ENCODE data around the gene SNX13.
A peak's percentile ranks its signal among the peaks of the same experiment; 100 is the strongest.

Gene SNX13

GRCh38 chr7:17965603-17966002, 25.3 kb upstream of the SNX13 start:
- Mint-ChIP-seq H3K36me3 (ENCODE audit: insufficient read depth) (no peaks in the 10 kb centered on the region), H3K9me3 (no peaks in the 10 kb centered on the region), H3K27ac (ENCODE audit: low read depth) (no peak overlapping the region), H3K4me1 (no peaks in the 10 kb centered on the region), H3K4me3 (no peak overlapping the region), H3K27me3 (no peaks in the 10 kb centered on the region)
- no peak for DNase-seq (ENCODE audit: low spot score in 2 of 2)
- no peak for ATAC-seq (replicated peaks; ENCODE audit: extremely low read depth, poor library complexity, severe bottlenecking)

- peaks cover 6% of the 10 kb centered on the region for H3K27me3 Mint-ChIP-seq
- no peak for DNase-seq (ENCODE audit: low spot score in 2 of 2)
- H3K9me3 Mint-ChIP-seq = no peaks in the 10 kb centered on the region
Observed at GRCh38 chr7:17963281-17963680, 23.0 kb upstream of the SNX13 start.

GRCh38 chr7:17962652-17963051, 22.4 kb upstream of the SNX13 start:
- DNase-seq (ENCODE audit: low spot score in 2 of 2) (no peak), ATAC-seq (replicated peaks; ENCODE audit: extremely low read depth, poor library complexity, severe bottlenecking) (no peak)
- peaks cover 13% of the 10 kb centered on the region for H3K27me3 Mint-ChIP-seq
- H3K9me3 Mint-ChIP-seq = no peaks in the 10 kb centered on the region
- H3K36me3 Mint-ChIP-seq (ENCODE audit: insufficient read depth) = no peaks in the 10 kb centered on the region
- H3K4me1 Mint-ChIP-seq = no peaks in the 10 kb centered on the region
- no peak overlapping the region for H3K27ac Mint-ChIP-seq (ENCODE audit: low read depth)
- H3K4me3 Mint-ChIP-seq = no peak overlapping the region

More at GRCh38 chr7:17963281-17963680, 23.0 kb upstream of the SNX13 start:
- Mint-ChIP-seq H3K36me3 (ENCODE audit: insufficient read depth) (no peaks in the 10 kb centered on the region), H3K4me1 (no peaks in the 10 kb centered on the region), H3K4me3 (no peak overlapping the region), H3K27ac (ENCODE audit: low read depth) (no peak overlapping the region)
- ATAC-seq (replicated peaks; ENCODE audit: extremely low read depth, poor library complexity, severe bottlenecking) = no peak

GRCh38 chr7:17957871-17958270, 17.6 kb upstream of the SNX13 start:
- Mint-ChIP-seq H3K27ac (ENCODE audit: low read depth) (no peak overlapping the region), H3K4me3 (no peak overlapping the region), H3K27me3 (peaks cover 13% of the 10 kb centered on the region), H3K9me3 (no peaks in the 10 kb centered on the region), H3K4me1 (no peaks in the 10 kb centered on the region), H3K36me3 (ENCODE audit: insufficient read depth) (no peaks in the 10 kb centered on the region)
- ATAC-seq (replicated peaks; ENCODE audit: extremely low read depth, poor library complexity, severe bottlenecking) = no peak
- no peak for DNase-seq (ENCODE audit: low spot score in 2 of 2)

GRCh38 chr7:17952387-17952786, 12.1 kb upstream of the SNX13 start:
- Mint-ChIP-seq H3K27ac (ENCODE audit: low read depth) (peak overlapping the region; percentile 20), H3K36me3 (ENCODE audit: insufficient read depth) (no peaks in the 10 kb centered on the region), H3K9me3 (no peaks in the 10 kb centered on the region), H3K4me1 (peaks cover 13% of the 10 kb centered on the region), H3K27me3 (no peaks in the 10 kb centered on the region), H3K4me3 (peak overlapping the region; percentile 62)
- ATAC-seq (replicated peaks; ENCODE audit: extremely low read depth, poor library complexity, severe bottlenecking) (peak; percentile 52), DNase-seq (ENCODE audit: low spot score in 2 of 2) (no peak)

- no peak for ATAC-seq (replicated peaks; ENCODE audit: extremely low read depth, poor library complexity, severe bottlenecking)
- Mint-ChIP-seq H3K27ac (ENCODE audit: low read depth) (no peak overlapping the region), H3K27me3 (no peaks in the 10 kb centered on the region), H3K4me1 (peaks cover 16% of the 10 kb centered on the region), H3K9me3 (no peaks in the 10 kb centered on the region), H3K4me3 (peak overlapping the region; percentile 62), H3K36me3 (ENCODE audit: insufficient read depth) (no peaks in the 10 kb centered on the region)
- no peak for DNase-seq (ENCODE audit: low spot score in 2 of 2)
Observed at GRCh38 chr7:17951742-17952254, 11.5 kb upstream of the SNX13 start.

- Mint-ChIP-seq H3K36me3 (ENCODE audit: insufficient read depth) (no peaks in the 10 kb centered on the region), H3K27me3 (no peaks in the 10 kb centered on the region), H3K9me3 (no peaks in the 10 kb centered on the region), H3K4me3 (no peak overlapping the region), H3K27ac (ENCODE audit: low read depth) (no peak overlapping the region), H3K4me1 (peaks cover 16% of the 10 kb centered on the region)
- ATAC-seq (replicated peaks; ENCODE audit: extremely low read depth, poor library complexity, severe bottlenecking) (no peak), DNase-seq (ENCODE audit: low spot score in 2 of 2) (no peak)
Observed at GRCh38 chr7:17948526-17949238, 8.4 kb upstream of the SNX13 start.

GRCh38 chr7:17947620-17948019, 7.3 kb upstream of the SNX13 start:
- ATAC-seq (replicated peaks; ENCODE audit: extremely low read depth, poor library complexity, severe bottlenecking) = no peak
- no peak for DNase-seq (ENCODE audit: low spot score in 2 of 2)
- no peaks in the 10 kb centered on the region for H3K9me3 Mint-ChIP-seq
- peaks cover 15% of the 10 kb centered on the region for H3K4me1 Mint-ChIP-seq
- H3K36me3 Mint-ChIP-seq (ENCODE audit: insufficient read depth) = no peaks in the 10 kb centered on the region
- peak overlapping the region; percentile 32 for H3K27ac Mint-ChIP-seq (ENCODE audit: low read depth)
- H3K4me3 Mint-ChIP-seq = no peak overlapping the region
- no peaks in the 10 kb centered on the region for H3K27me3 Mint-ChIP-seq

GRCh38 chr7:17946591-17946990, 6.3 kb upstream of the SNX13 start:
- Mint-ChIP-seq H3K27me3 (no peaks in the 10 kb centered on the region), H3K4me1 (peaks cover 15% of the 10 kb centered on the region), H3K36me3 (ENCODE audit: insufficient read depth) (no peaks in the 10 kb centered on the region), H3K4me3 (no peak overlapping the region), H3K9me3 (no peaks in the 10 kb centered on the region), H3K27ac (ENCODE audit: low read depth) (no peak overlapping the region)
- DNase-seq (ENCODE audit: low spot score in 2 of 2) = no peak
- ATAC-seq (replicated peaks; ENCODE audit: extremely low read depth, poor library complexity, severe bottlenecking) = peak; percentile 36

GRCh38 chr7:17944720-17945119, 4.4 kb upstream of the SNX13 start:
- DNase-seq (ENCODE audit: low spot score in 2 of 2) (no peak), ATAC-seq (replicated peaks; ENCODE audit: extremely low read depth, poor library complexity, severe bottlenecking) (no peak)
- H3K27ac Mint-ChIP-seq (ENCODE audit: low read depth) = no peak overlapping the region
- H3K4me3 Mint-ChIP-seq = no peak overlapping the region
- no peaks in the 10 kb centered on the region for H3K27me3 Mint-ChIP-seq
- H3K4me1 Mint-ChIP-seq = peaks cover 24% of the 10 kb centered on the region
- H3K9me3 Mint-ChIP-seq = no peaks in the 10 kb centered on the region
- peaks cover 11% of the 10 kb centered on the region for H3K36me3 Mint-ChIP-seq (ENCODE audit: insufficient read depth)

- DNase-seq (ENCODE audit: low spot score in 2 of 2) (no peak), ATAC-seq (replicated peaks; ENCODE audit: extremely low read depth, poor library complexity, severe bottlenecking) (no peak)
- Mint-ChIP-seq H3K4me1 (peaks cover 38% of the 10 kb centered on the region), H3K36me3 (ENCODE audit: insufficient read depth) (peaks cover 12% of the 10 kb centered on the region), H3K9me3 (no peaks in the 10 kb centered on the region), H3K27ac (ENCODE audit: low read depth) (no peak overlapping the region), H3K27me3 (no peaks in the 10 kb centered on the region), H3K4me3 (no peak overlapping the region)
Observed at GRCh38 chr7:17943006-17943405, 2.7 kb upstream of the SNX13 start.

GRCh38 chr7:17942231-17942630, 1.9 kb upstream of the SNX13 start:
- Mint-ChIP-seq H3K4me1 (peaks cover 40% of the 10 kb centered on the region), H3K9me3 (no peaks in the 10 kb centered on the region), H3K27ac (ENCODE audit: low read depth) (no peak overlapping the region), H3K27me3 (no peaks in the 10 kb centered on the region), H3K36me3 (ENCODE audit: insufficient read depth) (peaks cover 12% of the 10 kb centered on the region), H3K4me3 (no peak overlapping the region)
- DNase-seq (ENCODE audit: low spot score in 2 of 2) (no peak), ATAC-seq (replicated peaks; ENCODE audit: extremely low read depth, poor library complexity, severe bottlenecking) (no peak)

- no peak for DNase-seq (ENCODE audit: low spot score in 2 of 2)
- H3K27me3 Mint-ChIP-seq = no peaks in the 10 kb centered on the region
- no peak for ATAC-seq (replicated peaks; ENCODE audit: extremely low read depth, poor library complexity, severe bottlenecking)
Observed at GRCh38 chr7:17940951-17941431, 697 bp upstream of the SNX13 start.

More at GRCh38 chr7:17940951-17941431, 697 bp upstream of the SNX13 start:
- no peaks in the 10 kb centered on the region for H3K9me3 Mint-ChIP-seq
- H3K36me3 Mint-ChIP-seq (ENCODE audit: insufficient read depth) = peaks cover 16% of the 10 kb centered on the region
- peaks cover 45% of the 10 kb centered on the region for H3K4me1 Mint-ChIP-seq
- peak overlapping the region; percentile 99 for H3K27ac Mint-ChIP-seq (ENCODE audit: low read depth)
- peak overlapping the region; percentile 95 for H3K4me3 Mint-ChIP-seq
